Activated T-cell treated with anti-CD3 and anti-CD28 coated beads for 1 hour (primary cell): Measurements from ENCODE around the gene AADACL3.
"Not testable (repeated sequence)": the region's sequence is repeated elsewhere in the genome, so short reads cannot be mapped to it uniquely, and the experiment has no call there.

Experiments used
- DNase-seq: peaks from one replicate; pipeline ENCODE4 v3.0.0-alpha.2; 2020; ENCODE audit warnings: low read depth

Gene AADACL3

DNA sequence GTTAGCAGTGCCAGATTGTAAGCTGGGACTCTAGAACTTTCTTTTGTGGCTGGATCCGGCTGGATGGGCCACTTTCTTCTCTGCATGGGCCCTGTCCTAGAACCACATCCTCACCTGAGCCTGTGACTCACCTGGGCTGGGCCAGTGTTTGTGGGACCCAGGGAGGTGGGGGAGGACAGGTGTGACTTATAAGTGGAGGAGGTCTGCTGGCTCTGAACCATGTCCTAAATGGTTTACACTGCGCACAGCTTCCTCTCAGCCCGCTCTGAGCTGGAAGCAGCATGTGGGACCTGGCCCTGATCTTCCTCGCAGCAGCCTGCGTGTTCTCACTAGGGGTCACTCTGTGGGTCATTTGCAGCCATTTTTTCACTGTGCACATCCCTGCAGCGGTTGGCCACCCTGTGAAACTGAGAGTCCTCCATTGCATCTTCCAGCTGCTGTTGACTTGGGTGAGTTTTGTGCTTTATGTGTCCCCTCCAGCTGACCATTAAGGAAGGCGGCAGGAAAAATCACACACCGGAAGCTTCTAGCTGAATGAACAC lies at the start of gene AADACL3:
Gene AADACL3 (plus strand): TSS at position 215 of the 542 bp plus-strand sequence. CDS start 67 bp downstream, at position 282.
- no peak for DNase-seq

GRCh38 chr1:12666141-12666735 lies 49.7 kb upstream of the AADACL3 start:
- no peak for DNase-seq

- no peak for DNase-seq
Observed at GRCh38 chr1:12669529-12670068, 46.3 kb upstream of the AADACL3 start.

GRCh38 chr1:12674358-12674757 lies 41.6 kb upstream of the AADACL3 start:
- no peak for DNase-seq

- not testable (repeated sequence) for DNase-seq
Observed at GRCh38 chr1:12676122-12676521, 39.8 kb upstream of the AADACL3 start.

DNA sequence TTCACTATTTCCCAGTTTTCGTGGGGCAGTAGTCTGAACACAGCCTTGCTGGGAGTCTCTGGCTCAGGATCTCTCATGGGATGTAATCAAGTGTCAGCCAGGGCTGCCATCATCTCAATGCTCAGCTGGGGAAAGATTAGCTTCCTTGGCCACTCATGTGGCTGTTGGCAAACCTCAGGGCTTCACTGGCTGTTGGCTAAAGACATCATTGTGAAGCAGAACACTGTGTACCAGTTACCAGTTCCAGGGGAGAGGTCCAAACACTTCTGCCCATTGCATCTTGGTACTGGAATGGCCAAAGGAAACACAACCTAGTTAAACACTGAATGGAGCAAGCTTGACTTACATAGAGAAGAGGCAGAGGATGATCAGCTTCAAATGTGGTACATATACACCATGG lies 38.3 kb upstream of the AADACL3 start:
- DNase-seq: no peak

DNA sequence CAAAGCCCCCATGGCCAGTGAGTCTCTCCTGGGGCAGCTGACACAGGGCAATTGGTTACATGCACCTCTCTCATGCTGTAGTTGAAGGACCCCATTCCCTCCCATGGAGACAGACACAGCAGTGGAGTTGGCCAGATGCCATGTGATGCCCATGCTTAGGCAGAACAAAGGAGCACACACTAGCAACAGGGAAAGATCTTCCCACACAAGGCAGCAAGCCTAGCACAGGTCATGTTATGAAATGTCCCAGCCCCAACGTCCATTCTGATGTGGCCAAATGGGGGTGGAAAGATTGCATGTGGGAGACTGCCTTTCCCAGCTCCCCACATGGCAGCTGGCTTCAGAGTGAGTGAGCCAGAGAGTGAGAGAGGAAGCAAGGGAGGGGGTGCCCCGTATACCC lies 37.6 kb upstream of the AADACL3 start:
- DNase-seq: no peak

- DNase-seq: no peak
Observed at GRCh38 chr1:12678820-12679219, 37.1 kb upstream of the AADACL3 start.

DNA sequence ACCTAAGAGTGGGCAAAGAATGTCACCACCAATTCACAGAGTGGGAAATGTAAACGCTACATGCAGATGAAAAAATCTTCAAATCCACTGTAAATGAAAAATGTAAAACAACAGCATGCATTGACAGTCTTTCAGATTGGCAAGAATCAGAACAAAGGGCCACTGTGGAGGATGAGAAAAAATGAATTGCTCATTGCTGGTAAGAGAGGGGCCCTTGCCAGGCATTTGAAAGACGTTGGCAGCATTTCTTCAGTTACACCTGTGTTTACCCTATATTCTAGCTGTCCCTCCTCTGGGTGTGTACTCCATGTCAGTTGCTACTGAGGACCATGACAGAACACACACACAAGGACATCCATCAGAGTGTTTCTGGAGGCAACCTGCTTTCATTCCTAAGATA lies 25.8 kb upstream of the AADACL3 start:
- no peak for DNase-seq

GRCh38 chr1:12692967-12693782 lies 22.7 kb upstream of the AADACL3 start:
- no peak for DNase-seq

- DNase-seq: no peak
Observed at GRCh38 chr1:12696658-12697057, 19.3 kb upstream of the AADACL3 start.

DNA sequence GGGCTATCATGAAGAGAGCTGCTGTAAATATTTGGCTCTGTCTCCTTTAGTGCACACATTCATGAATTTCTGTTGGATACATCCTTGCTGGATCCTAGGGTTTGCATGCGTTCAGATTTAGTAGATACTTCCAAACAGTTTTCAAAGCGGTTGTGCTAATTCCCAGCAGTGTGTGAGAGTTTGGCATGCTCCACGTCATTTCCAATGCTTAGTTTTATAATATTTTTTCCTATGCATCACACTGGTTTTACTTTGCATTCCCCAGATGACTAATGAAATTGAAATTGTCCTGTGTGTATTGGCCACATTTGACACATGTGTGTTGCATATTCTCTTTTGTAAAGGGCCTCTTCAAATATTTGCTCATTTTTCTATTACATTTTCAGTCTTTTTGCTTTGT lies 18.5 kb upstream of the AADACL3 start:
- DNase-seq: no peak

DNA sequence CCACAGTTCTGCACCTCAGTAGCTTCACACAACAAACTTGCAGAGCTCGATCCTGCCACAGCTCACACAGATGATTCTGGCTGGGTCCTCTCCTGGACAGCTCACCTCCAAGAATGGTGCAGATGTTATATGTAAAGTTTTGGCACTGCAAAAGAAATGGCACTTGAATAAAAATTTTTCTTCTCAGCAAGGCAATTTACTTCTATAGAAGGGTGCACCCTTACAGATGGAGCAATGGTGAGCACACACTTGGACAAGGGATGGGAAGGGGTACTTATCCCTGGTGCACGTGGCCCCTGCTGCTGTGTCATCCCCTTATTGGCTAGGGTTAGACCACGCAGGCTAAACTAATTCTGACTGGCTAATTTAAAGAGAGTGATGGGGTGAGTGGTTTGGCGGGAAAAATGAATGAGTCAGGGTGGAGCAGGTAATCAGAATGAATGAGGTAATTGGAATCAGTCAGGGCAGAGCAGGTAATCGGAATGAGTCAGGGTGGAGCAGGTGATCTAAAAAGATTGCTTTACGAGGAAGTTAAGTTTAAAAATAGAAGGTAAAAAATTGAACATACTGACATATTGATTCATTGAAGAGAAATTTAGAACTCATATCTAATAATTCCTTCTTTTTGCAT lies 12.0 kb upstream of the AADACL3 start:
- no peak for DNase-seq

- DNase-seq: no peak
Observed at GRCh38 chr1:12706061-12706460, 9.8 kb upstream of the AADACL3 start.

DNA sequence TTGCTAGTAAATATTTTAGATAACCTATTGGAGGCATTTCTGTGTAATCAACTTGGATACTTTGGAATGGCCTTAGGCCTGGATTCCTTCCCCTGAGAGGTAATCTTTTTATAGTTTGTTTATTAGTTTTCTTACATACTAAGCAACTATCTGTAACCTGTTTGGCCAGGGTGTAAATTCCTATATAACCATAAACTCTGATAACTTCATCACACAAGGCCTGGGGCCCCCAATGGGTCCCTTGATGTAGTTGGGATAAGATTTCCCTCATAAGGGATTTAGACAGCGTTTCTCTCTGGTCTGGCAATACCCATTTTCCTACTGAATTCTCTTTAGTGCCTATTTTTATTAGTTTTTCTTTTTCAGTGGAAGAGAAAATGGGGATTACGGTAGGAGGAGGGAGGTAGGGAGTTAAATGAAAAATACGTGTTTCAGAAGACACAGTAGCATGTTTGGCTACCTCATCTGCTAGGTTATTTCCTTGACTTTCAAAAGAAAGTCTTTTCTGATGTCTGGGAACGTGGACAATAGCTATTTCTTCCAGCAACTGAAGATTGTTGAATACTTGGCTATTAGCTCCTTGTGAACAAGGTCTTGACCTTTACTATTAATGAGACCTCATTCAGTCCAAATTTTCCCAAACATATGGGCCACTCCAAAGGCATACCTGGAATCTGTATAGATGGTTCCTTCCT lies 7.4 kb upstream of the AADACL3 start:
- no peak for DNase-seq

DNA sequence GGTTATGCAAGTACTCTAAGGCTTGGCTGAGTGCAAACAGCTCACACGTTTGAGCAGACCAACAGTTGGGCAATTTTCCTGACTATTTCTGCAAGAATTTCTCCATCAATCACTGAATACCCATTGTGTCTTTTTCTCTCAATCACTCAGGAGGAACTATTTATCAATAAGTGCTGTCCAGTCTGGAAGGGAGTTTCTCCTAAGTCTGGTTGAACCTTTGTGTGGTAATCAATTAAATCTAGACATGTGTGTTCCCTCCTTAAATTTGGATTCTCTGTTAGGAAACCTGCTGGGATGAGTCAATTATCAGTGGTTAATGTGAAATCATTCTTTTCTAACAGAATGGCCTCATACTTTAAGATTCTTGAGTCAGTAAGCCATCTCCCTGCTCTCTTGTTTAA lies 6.8 kb upstream of the AADACL3 start:
- no peak for DNase-seq

GRCh38 chr1:12709696-12710095 lies 6.2 kb upstream of the AADACL3 start:
- no peak for DNase-seq

- no peak for DNase-seq
Observed at GRCh38 chr1:12711536-12711935, 4.4 kb upstream of the AADACL3 start.

GRCh38 chr1:12712076-12712475 lies 3.8 kb upstream of the AADACL3 start:
- no peak for DNase-seq

- DNase-seq: no peak
Observed at GRCh38 chr1:12712929-12713328, 3.0 kb upstream of the AADACL3 start.

DNA sequence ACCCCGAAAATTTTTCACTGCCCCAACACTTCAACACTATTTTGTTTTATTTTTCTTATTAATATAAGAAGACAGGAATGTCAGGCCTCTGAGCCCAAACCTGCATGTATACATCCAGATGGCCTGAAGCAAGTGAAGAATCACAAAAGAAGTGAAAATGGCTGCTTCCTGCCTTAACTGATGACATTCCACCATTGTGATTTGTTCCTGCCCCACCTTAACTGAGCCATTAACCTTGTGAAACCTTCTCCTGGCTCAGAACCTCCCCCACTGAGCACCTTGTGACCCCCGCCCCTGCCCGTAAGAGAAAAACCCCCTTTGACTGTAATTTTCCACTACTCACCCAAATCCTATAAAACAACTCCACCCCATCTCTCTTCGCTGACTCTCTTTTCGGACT lies 2.3 kb upstream of the AADACL3 start:
- DNase-seq: not testable (repeated sequence)
